Right atrium auricular region (tissue), 2 donors: ENCODE data around the gene HTR2B. TPM values are rescaled to one million over a fixed set of nuclear protein-coding genes. Genes with fewer than 3 reads are reported as not detected.

Source experiments
- DNase-seq: peaks from one replicate; pipeline ENCODE4 v3.0.0-alpha.2; 2019; ENCODE audit warnings: low spot score
- H3K27ac ChIP-seq, 2 donors: fragments of 200-600 bp; sonication (generic); 1 replicate in 1 of 2; 2 replicates in 1 of 2; pipeline ENCODE4 v1.5.1; 2016 to 2019
- H3K27me3 ChIP-seq, 2 donors: fragments of 200-600 bp; sonication (generic); one replicate each; pipeline versions ENCODE4 v1.5.1 to v1.6.0; 2017 to 2019
- H3K36me3 ChIP-seq: fragments of 200-600 bp; sonication (generic); one replicate; pipeline ENCODE4 v1.5.1; 2016
- H3K4me1 ChIP-seq, 2 donors: fragments of 200-600 bp; sonication (generic); one replicate each; pipeline versions ENCODE4 v1.5.1 to v1.6.0; 2017 to 2019
- H3K4me3 ChIP-seq, 2 donors: fragments of 200-600 bp; sonication (generic); 1 replicate in 1 of 2; 2 replicates in 1 of 2; pipeline ENCODE4 v1.5.1; 2017 to 2019; ENCODE audit warnings: mild to moderate bottlenecking in 1 of 2, moderate library complexity in 1 of 2
- H3K9me3 ChIP-seq, 2 donors: fragments of 200-600 bp; sonication (generic); one replicate each; pipeline ENCODE4 v1.5.1; 2019
- total RNA-seq, 2 donors: library from RNA; depleted of rRNA; stranded (reverse); fragments of >200 nt; gene quantifications; one replicate each; pipeline ENCODE4 v1.1.0, GENCODE V29; 2016
- TF ChIP-seq, protein P1 (sequence below), 2 donors: fragments of 200-600 bp; sonication (generic); IDR thresholded peaks; one replicate each; pipeline ENCODE4 v1.5.1; 2019; ENCODE audit warnings: antibody characterized with exemption in 2 of 2

Gene HTR2B
- total RNA-seq, 2 donors from 2014 or later: 2.8 to 7.3 TPM

DNA sequence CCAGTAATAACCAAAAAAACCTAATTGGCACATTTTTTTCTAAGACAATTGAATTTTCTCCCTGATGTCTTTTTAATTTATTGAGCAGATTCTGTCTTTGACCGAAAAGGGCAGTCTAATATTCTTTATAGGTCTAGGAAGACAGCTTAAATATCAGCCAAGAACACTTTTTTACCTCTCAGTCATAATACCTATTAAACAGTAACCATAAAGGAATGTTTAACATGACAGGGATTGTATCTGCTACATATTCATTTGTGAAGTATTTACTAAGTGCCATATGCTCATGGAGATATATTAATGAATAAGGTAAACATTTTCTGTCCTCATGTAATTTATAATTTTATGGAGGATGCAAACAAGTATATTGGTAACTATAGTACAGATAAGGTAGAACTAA is 3.1 kb upstream of the HTR2B start:
- no peaks in the 10 kb centered on the region for H3K9me3 ChIP-seq
- no peak for DNase-seq
- no peak overlapping the region for H3K4me3 ChIP-seq
- H3K27me3 ChIP-seq: no peaks in the 10 kb centered on the region
- TF ChIP-seq, protein P1, sequence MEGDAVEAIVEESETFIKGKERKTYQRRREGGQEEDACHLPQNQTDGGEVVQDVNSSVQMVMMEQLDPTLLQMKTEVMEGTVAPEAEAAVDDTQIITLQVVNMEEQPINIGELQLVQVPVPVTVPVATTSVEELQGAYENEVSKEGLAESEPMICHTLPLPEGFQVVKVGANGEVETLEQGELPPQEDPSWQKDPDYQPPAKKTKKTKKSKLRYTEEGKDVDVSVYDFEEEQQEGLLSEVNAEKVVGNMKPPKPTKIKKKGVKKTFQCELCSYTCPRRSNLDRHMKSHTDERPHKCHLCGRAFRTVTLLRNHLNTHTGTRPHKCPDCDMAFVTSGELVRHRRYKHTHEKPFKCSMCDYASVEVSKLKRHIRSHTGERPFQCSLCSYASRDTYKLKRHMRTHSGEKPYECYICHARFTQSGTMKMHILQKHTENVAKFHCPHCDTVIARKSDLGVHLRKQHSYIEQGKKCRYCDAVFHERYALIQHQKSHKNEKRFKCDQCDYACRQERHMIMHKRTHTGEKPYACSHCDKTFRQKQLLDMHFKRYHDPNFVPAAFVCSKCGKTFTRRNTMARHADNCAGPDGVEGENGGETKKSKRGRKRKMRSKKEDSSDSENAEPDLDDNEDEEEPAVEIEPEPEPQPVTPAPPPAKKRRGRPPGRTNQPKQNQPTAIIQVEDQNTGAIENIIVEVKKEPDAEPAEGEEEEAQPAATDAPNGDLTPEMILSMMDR (IDR thresholded peaks at IDR 0.05): no peak
- H3K4me1 ChIP-seq: peaks cover 0 to 28% of the 10 kb centered on the region in 2 donors
- no peak overlapping the region for H3K27ac ChIP-seq
- no peaks in the 10 kb centered on the region for H3K36me3 ChIP-seq

DNA sequence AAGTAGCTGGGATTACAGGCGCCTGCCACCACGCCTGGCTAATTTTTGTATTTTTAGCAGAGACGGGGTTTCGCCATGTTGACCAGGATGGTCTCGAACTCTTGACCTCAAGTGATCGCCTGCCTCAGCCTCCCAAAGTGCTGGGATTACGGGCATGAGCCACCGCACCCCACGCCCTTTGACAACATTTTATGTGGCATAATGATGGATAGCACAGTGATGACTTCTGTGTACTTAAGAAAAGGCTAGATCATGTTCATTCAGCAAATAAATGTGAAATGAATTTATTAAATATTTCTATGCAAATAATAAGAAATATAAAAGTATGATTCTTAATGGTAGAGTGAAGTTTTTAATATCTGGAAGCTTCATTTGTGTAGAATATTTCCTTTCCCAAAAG is 2.6 kb upstream of the HTR2B start:
- H3K9me3 ChIP-seq: no peaks in the 10 kb centered on the region
- H3K4me3 ChIP-seq: no peak overlapping the region
- no peak for DNase-seq
- no peaks in the 10 kb centered on the region for H3K27me3 ChIP-seq
- no peak overlapping the region for H3K27ac ChIP-seq
- TF ChIP-seq, protein P1 (IDR thresholded peaks at IDR 0.05): no peak
- H3K36me3 ChIP-seq: no peaks in the 10 kb centered on the region
- peaks cover 0 to 30% of the 10 kb centered on the region in 2 donors for H3K4me1 ChIP-seq

DNA sequence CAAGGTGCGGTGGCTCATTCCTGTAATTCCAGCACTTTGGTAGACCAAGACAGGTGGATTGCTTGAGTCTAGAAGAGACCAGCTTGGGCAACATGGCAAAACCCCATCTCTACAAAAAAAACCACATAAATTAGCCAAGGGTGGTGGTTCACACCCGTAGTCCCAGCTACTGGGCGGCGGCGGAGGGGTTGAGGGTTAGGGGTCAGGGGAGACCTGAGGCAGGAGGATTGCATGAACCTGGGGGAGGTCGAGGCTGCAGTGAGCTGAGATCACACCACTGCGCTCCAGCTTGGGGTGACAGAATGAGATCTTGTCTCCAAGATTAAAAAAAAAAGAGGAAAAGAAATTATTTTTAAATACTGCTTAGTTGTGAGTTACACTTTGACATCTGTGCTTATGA is 1.3 kb upstream of the HTR2B start:
- H3K27ac ChIP-seq: no peak overlapping the region
- H3K36me3 ChIP-seq: no peaks in the 10 kb centered on the region
- DNase-seq: no peak

DNA sequence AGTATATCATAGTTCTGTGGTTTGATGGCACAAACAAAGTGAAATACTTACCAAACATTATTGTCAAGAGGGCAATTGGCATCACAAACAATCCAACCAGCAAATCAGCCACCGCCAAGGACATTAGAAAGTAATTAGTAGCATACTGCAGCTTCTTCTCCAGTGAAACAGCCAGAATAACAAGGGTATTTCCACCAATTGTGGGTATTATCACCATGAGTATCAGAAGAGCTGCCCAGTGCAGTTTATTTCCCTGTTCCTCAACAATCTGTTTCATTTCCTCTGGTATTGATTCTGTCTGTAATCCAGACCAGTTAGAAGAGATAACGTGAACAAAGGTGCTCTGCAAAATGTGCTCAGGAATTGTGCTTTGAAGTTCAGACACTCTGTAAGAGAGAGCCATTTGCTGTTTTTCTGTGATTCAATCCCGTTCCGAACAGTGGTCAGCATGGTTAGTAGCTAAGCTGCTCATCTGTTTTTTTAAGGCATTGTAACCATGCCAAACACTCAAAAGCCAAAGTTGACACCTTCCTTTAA is 1.4 kb downstream of the HTR2B start:
- H3K4me3 ChIP-seq: peak overlapping the region in 1 of 2 donors; percentile 25

More for the DNA sequence above, 1.3 kb upstream of the HTR2B start:
- TF ChIP-seq, protein P1 (IDR thresholded peaks at IDR 0.05): no peak
- Histone ChIP-seq H3K9me3 (no peaks in the 10 kb centered on the region), H3K4me1 (peaks cover 0 to 26% of the 10 kb centered on the region in 2 donors), H3K4me3 (no peak overlapping the region), H3K27me3 (no peaks in the 10 kb centered on the region)

DNA sequence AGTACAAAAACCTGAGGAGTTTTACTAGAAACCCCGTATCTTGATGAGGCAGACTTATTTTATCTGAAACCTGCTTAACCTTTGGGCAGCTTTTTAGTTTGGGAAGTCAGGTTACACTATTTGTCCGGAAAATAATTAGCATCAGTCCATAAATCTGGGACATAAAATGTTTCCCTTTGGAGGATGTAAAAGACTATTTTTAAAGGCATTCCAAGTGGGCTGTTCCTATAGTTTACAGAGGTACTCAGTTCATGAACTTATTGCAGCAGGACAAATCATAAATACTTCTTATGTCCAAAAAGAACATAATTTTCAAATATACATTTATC is 6.3 kb downstream of the HTR2B start:
- DNase-seq: no peak
- no peaks in the 10 kb centered on the region for H3K36me3 ChIP-seq
- no peaks in the 10 kb centered on the region for H3K9me3 ChIP-seq
- no peak overlapping the region for H3K4me3 ChIP-seq
- TF ChIP-seq, protein P1 (IDR thresholded peaks at IDR 0.05): no peak
- no peaks in the 10 kb centered on the region for H3K27me3 ChIP-seq
- H3K27ac ChIP-seq: no peak overlapping the region
- peaks cover 0 to 11% of the 10 kb centered on the region in 2 donors for H3K4me1 ChIP-seq

More for the DNA sequence above, 1.4 kb downstream of the HTR2B start:
- H3K36me3 ChIP-seq: no peaks in the 10 kb centered on the region
- TF ChIP-seq, protein P1 (IDR thresholded peaks at IDR 0.05): no peak
- H3K27ac ChIP-seq: peak overlapping the region in 1 of 2 donors; percentile 39
- peaks cover 0 to 26% of the 10 kb centered on the region in 2 donors for H3K4me1 ChIP-seq
- DNase-seq: no peak
- no peaks in the 10 kb centered on the region for H3K9me3 ChIP-seq
- no peaks in the 10 kb centered on the region for H3K27me3 ChIP-seq
